Peyer's patch (tissue), 4 donors: ENCODE measurements around the gene HNRNPM.

ENCODE experiments used
- POLR2A ChIP-seq, 2 donors: fragments of 450-650 bp; IDR thresholded peaks; one replicate each; pipeline ENCODE4 v1.5.1; 2017; ENCODE audit warnings: antibody characterized with exemption in 2 of 2, mild to moderate bottlenecking in 2 of 2, moderate library complexity in 2 of 2
- TF ChIP-seq, protein P1 (sequence below), 6 experiments: fragments of 450-650 bp in 4 of 6; fragments of 200-600 bp in 2 of 6; sonication (generic) in 1 of 6; IDR thresholded peaks; one replicate each; pipeline ENCODE4 v1.5.1; 2017 to 2019; ENCODE audit warnings: antibody characterized with exemption in 6 of 6, mild to moderate bottlenecking in 3 of 6, moderate library complexity in 1 of 6

DNA sequence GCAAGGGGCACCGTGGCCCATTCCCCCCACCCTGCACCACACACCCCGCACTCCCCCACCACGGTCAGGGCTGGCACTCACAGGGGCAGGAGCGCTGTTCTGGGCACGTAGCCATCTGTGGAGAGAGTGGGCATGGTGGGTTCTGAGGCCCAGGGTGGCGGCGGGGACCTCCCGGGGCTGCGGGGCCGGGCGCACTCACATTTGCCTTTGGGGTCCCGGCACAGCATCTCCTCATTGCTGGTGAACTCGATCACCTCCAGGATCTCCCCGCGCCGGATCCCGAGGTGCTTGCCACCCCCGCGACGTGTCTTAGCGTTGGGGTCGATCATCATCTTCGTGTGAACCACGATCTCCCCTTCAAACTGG, 45.6 kb downstream of the HNRNPM start:
- TF ChIP-seq, protein P1, sequence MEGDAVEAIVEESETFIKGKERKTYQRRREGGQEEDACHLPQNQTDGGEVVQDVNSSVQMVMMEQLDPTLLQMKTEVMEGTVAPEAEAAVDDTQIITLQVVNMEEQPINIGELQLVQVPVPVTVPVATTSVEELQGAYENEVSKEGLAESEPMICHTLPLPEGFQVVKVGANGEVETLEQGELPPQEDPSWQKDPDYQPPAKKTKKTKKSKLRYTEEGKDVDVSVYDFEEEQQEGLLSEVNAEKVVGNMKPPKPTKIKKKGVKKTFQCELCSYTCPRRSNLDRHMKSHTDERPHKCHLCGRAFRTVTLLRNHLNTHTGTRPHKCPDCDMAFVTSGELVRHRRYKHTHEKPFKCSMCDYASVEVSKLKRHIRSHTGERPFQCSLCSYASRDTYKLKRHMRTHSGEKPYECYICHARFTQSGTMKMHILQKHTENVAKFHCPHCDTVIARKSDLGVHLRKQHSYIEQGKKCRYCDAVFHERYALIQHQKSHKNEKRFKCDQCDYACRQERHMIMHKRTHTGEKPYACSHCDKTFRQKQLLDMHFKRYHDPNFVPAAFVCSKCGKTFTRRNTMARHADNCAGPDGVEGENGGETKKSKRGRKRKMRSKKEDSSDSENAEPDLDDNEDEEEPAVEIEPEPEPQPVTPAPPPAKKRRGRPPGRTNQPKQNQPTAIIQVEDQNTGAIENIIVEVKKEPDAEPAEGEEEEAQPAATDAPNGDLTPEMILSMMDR (IDR thresholded peaks at IDR 0.05): no peak
- TF ChIP-seq POLR2A (IDR thresholded peaks at IDR 0.05): no peak
